ENCODE data around the gene SPECC1. TPM values are rescaled to one million over a fixed set of nuclear protein-coding genes. Genes with fewer than 3 reads are reported as not detected.
"Not testable (repeated sequence)": the region's sequence is repeated elsewhere in the genome, so short reads cannot be mapped to it uniquely, and the experiment has no call there.

The SPECC1 gene
- 19.5 and 38.0 TPM in 2 replicates for total RNA-seq (ENCODE audit: low replicate concordance)
- long read RNA-seq, full-length matches to known transcripts, result 2 of 20 reads
- long read RNA-seq, partial matches to known transcripts, result 10 of 20 reads
- long read RNA-seq, other reads (novel, unspliced or antisense), result 8 of 20 reads

DNA sequence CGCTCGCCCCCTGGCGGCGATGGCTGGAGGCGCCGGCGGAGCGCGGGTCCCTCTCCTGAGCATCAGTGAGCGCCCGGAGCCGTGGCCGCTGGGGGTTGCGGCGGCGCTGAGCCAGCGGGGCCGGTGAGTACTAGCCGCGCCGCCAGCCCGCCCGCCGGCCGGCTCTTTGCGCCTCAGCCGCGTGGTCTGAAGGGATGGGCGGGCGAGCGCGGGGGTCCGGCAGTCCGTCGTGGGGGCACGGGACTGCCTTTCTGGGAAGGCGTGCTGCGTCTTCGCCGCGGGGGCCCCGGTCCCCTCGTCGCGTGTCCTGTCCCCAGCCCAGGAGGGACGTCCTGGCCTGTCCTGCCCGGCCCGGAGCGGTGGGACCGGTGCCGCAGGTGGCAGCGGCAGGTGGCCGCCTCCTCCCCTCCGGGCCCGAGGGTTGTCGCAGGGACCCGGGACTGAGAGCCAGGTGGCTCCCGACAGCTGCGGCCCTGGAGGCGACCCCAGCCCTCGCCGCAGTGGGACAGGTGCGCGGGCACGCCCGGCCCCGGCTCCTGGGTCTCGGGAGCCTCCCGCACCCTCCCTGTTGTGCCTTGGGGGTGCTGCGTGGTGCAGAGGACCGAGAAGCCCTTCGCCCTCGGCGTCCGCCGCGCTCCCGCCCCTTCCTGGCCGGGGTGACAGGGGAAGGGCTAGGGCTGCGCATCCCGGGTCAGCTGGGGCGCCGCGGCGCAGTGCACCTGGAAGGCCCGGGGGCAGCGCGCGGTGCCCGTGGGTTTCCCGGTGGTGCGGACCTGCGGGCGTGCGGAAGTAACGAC is at the start of gene SPECC1:
TSS of gene SPECC1 (plus strand) at position 58 of the 797 bp plus-strand sequence. CDS start 87,293 bp downstream, outside the sequence.
- Mint-ChIP-seq H3K27me3 (peaks cover 75% of the 10 kb centered on the region), H3K36me3 (no peaks in the 10 kb centered on the region), H3K27ac (peak within 1 kb of the TSS; percentile 41), H3K4me3 (peak within 1 kb of the TSS; percentile 97), H3K9me3 (no peaks in the 10 kb centered on the region), H3K4me1 (ENCODE audit: unreplicated experiment) (peaks cover 4% of the 10 kb centered on the region)
- peak; percentile 99 for TF ChIP-seq CTCF (conservative IDR thresholded peaks at IDR 0.05)
- DNase-seq (ENCODE audit: extremely low spot score, unreplicated experiment), result peak; percentile 92

- peaks cover 10% of the 10 kb centered on the region for H3K4me1 Mint-ChIP-seq (ENCODE audit: unreplicated experiment)
- not testable (repeated sequence) for H3K4me3 Mint-ChIP-seq; DNase-seq (ENCODE audit: extremely low spot score, unreplicated experiment); H3K27ac Mint-ChIP-seq; H3K27me3 Mint-ChIP-seq; H3K9me3 Mint-ChIP-seq
- peaks cover 22% of the 10 kb centered on the region for H3K36me3 Mint-ChIP-seq
These were observed 46.2 kb upstream of the SPECC1 start for GRCh38 chr17:19962954-19963353.

GRCh38 chr17:19973156-19973555 is 36.0 kb upstream of the SPECC1 start:
- Mint-ChIP-seq H3K27me3 (no peaks in the 10 kb centered on the region), H3K4me1 (ENCODE audit: unreplicated experiment) (peaks cover 17% of the 10 kb centered on the region), H3K4me3 (no peak overlapping the region), H3K9me3 (no peaks in the 10 kb centered on the region), H3K27ac (no peak overlapping the region), H3K36me3 (peaks cover 39% of the 10 kb centered on the region)
- TF ChIP-seq CTCF (conservative IDR thresholded peaks at IDR 0.05), result no peak
- no peak for DNase-seq (ENCODE audit: extremely low spot score, unreplicated experiment)

DNA sequence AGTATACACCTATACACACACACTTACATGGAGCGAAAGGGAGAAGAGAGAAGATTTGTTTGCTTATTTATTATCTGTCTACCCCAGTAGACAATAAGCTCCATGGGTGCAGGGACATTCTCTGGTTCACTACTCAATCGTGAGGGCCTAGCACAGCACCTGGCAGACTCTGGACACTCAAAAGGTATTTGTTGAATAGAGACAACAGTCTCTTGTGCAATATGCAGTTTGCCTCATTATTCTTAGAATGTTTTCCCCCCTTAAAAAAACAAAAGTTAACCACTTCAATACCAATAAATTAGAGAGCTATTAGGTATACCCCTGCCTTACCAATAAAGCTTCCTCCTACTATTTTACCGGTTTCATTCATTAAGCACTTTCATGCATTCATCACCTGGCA is 33.6 kb upstream of the SPECC1 start:
- peaks cover 5% of the 10 kb centered on the region for H3K9me3 Mint-ChIP-seq
- peaks cover 17% of the 10 kb centered on the region for H3K4me1 Mint-ChIP-seq (ENCODE audit: unreplicated experiment)
- H3K27me3 Mint-ChIP-seq, result no peaks in the 10 kb centered on the region
- TF ChIP-seq CTCF (conservative IDR thresholded peaks at IDR 0.05), result no peak
- H3K36me3 Mint-ChIP-seq, result peaks cover 21% of the 10 kb centered on the region
- DNase-seq (ENCODE audit: extremely low spot score, unreplicated experiment), result no peak
- H3K27ac Mint-ChIP-seq, result peak overlapping the region; percentile 25
- peak overlapping the region; percentile 69 for H3K4me3 Mint-ChIP-seq

- DNase-seq (ENCODE audit: extremely low spot score, unreplicated experiment), result peak; percentile 95
- H3K36me3 Mint-ChIP-seq, result peaks cover 14% of the 10 kb centered on the region
- H3K27me3 Mint-ChIP-seq, result no peaks in the 10 kb centered on the region
- H3K9me3 Mint-ChIP-seq, result peaks cover 5% of the 10 kb centered on the region
- peaks cover 17% of the 10 kb centered on the region for H3K4me1 Mint-ChIP-seq (ENCODE audit: unreplicated experiment)
- no peak for TF ChIP-seq CTCF (conservative IDR thresholded peaks at IDR 0.05)
- H3K27ac Mint-ChIP-seq, result peak within 1 kb of the TSS; percentile 90
- peak within 1 kb of the TSS; percentile 97 for H3K4me3 Mint-ChIP-seq
These were observed 31.6 kb upstream of the SPECC1 start, which contains the start of gene AKAP10 for GRCh38 chr17:19977293-19978208. Gene AKAP10, minus strand, starts transcription at chr17:19977828. Its CDS starts 149 bp downstream, at chr17:19977679.
